HepG2 (cell line): Measurements from ENCODE around the gene MAST1. TPM values are rescaled to one million over a fixed set of nuclear protein-coding genes. Genes with fewer than 3 reads are reported as not detected.
A peak's percentile ranks its signal among the peaks of the same experiment; 100 is the strongest.

Source experiments
- ARNT ChIP-seq: fragments of 450-650 bp; IDR thresholded peaks from 2 replicates; pipeline ENCODE4 v1.6.1; 2017
- CSRNP1 ChIP-seq: sonication (generic); formaldehyde crosslinking; IDR thresholded peaks from 2 replicates; pipeline ENCODE4 v1.8.1; 2023; ENCODE audit warnings: mild to moderate bottlenecking, missing genetic modification reagents
- EED ChIP-seq: sonication (generic); formaldehyde crosslinking; IDR thresholded peaks from 2 replicates; pipeline ENCODE4 v1.5.0; 2020; ENCODE audit warnings: mild to moderate bottlenecking, missing genetic modification reagents
- FOSL1 ChIP-seq: sonication (generic); formaldehyde crosslinking; IDR thresholded peaks from 2 replicates; pipeline ENCODE4 v1.9.0; 2021; ENCODE audit warnings: missing genetic modification reagents, borderline replicate concordance
- FOXA3 ChIP-seq: IDR thresholded peaks from 2 replicates; pipeline ENCODE4 v1.6.1; 2016; ENCODE audit warnings: missing genetic modification reagents, missing compliant biosample characterization
- JUNB ChIP-seq: sonication (generic); formaldehyde crosslinking; IDR thresholded peaks from 2 replicates; pipeline ENCODE4 v1.8.0; 2022; ENCODE audit warnings: missing genetic modification reagents, mild to moderate bottlenecking, borderline replicate concordance
- KLF15 ChIP-seq: sonication (generic); formaldehyde crosslinking; IDR thresholded peaks from 2 replicates; pipeline ENCODE4 v1.8.1; 2023; ENCODE audit warnings: borderline replicate concordance, mild to moderate bottlenecking, inconsistent platforms, missing genetic modification reagents, mixed read lengths
- NCOR1 ChIP-seq: fragments of 200-600 bp; sonication (generic); IDR thresholded peaks from 2 replicates; pipeline ENCODE4 v1.7.0; 2017; ENCODE audit warnings: antibody characterized with exemption, low read length, borderline replicate concordance
- REPIN1 ChIP-seq: sonication (generic); formaldehyde crosslinking; IDR thresholded peaks from 2 replicates; pipeline ENCODE4 v1.8.0; 2022; ENCODE audit warnings: missing genetic modification reagents, low read depth, mild to moderate bottlenecking, borderline replicate concordance
- TBL1XR1 ChIP-seq: fragments of 150-350 bp; IDR thresholded peaks from 2 replicates; pipeline ENCODE4 v1.6.1; 2014; ENCODE audit warnings: borderline replicate concordance, low read length; ENCODE audit not compliant: partially characterized antibody
- TRIM22 ChIP-seq: fragments of 450-650 bp; IDR thresholded peaks from 2 replicates; pipeline ENCODE4 v1.6.1; 2017
- TRIM24 ChIP-seq: sonication (generic); formaldehyde crosslinking; IDR thresholded peaks from 2 replicates; pipeline ENCODE4 v1.8.0; 2022; ENCODE audit warnings: mild to moderate bottlenecking, missing genetic modification reagents
- U2AF2 ChIP-seq: fragments of 200-400 bp; formaldehyde crosslinking; IDR thresholded peaks from 2 replicates; pipeline ENCODE4 v1.6.1; 2017; ENCODE audit warnings: low read depth, mild to moderate bottlenecking, low read length
- ZBTB21 ChIP-seq: sonication (generic); formaldehyde crosslinking; IDR thresholded peaks from 2 replicates; pipeline ENCODE4 v1.4.0; 2020; ENCODE audit warnings: missing genetic modification reagents
- ZHX1 ChIP-seq: sonication (generic); formaldehyde crosslinking; IDR thresholded peaks from 2 replicates; pipeline ENCODE4 v1.8.1; 2022; ENCODE audit warnings: low read depth, mild to moderate bottlenecking, missing genetic modification reagents
- ZNF574 ChIP-seq: sonication (generic); formaldehyde crosslinking; IDR thresholded peaks from 2 replicates; pipeline ENCODE4 v1.4.0; 2020; ENCODE audit warnings: missing genetic modification reagents
- ZNF605 ChIP-seq: sonication (generic); formaldehyde crosslinking; IDR thresholded peaks from 2 replicates; pipeline ENCODE4 v1.8.0; 2022; ENCODE audit warnings: mild to moderate bottlenecking, missing genetic modification reagents
- ZNF781 ChIP-seq: sonication (generic); formaldehyde crosslinking; IDR thresholded peaks from 2 replicates; pipeline ENCODE4 v1.5.1; 2020; ENCODE audit warnings: borderline replicate concordance, mild to moderate bottlenecking, missing genetic modification reagents; ENCODE audit errors: not compliant biosample characterization
- ZNF883 ChIP-seq: sonication (generic); formaldehyde crosslinking; IDR thresholded peaks from 2 replicates; pipeline ENCODE4 v1.5.1; 2020; ENCODE audit warnings: mild to moderate bottlenecking, missing genetic modification reagents; ENCODE audit errors: not compliant biosample characterization
- ZSCAN21 ChIP-seq: sonication (generic); formaldehyde crosslinking; IDR thresholded peaks from 2 replicates; pipeline ENCODE4 v1.8.0; 2022; ENCODE audit warnings: mild to moderate bottlenecking, missing genetic modification reagents, moderate library complexity, borderline replicate concordance
- polyA plus RNA-seq, 8 experiments: library from polyadenylated mRNA; depleted of rRNA in 3 of 8; stranded (reverse) in 7 of 8; unstranded in 1 of 8; fragments of >200 nt; fragmentation: Illumina TruSeq in 4 of 8; extraction: Trizol in 4 of 8; gene quantifications; 2 replicates each; pipeline versions ENCODE4 v1.2.1 to v1.2.3, GENCODE V29; 2011 to 2016; ENCODE audit warnings: low read depth in 4 of 8, missing spikeins in 1 of 8, mixed read lengths in 1 of 8; ENCODE audit not compliant: insufficient read depth in 1 of 8
- total RNA-seq, 5 experiments: library from RNA; depleted of rRNA; stranded (reverse); fragments of >200 nt; fragmentation: Illumina TruSeq; extraction: Trizol; gene quantifications; 2 replicates each; pipeline ENCODE4 v1.2.3, GENCODE V29; 2016; ENCODE audit warnings: low read depth in 1 of 5

The MAST1 gene
- total and polyA plus RNA-seq, 2 of the 13 experiments (the other 11 are each of a cell fraction or from before 2014, with no cell fraction given), result 0.73 to 4.7 TPM

GRCh38 chr19:12806242-12807081, 31.9 kb upstream of the MAST1 start, which contains the start of gene RNASEH2A (continued):
- TF ChIP-seq TRIM22 (no peak), REPIN1 (CRISPR knock-in tag) (peak; percentile 59; the same call in 1 of the 2 replicates), ZNF883 (peak; percentile 83), ZSCAN21 (CRISPR knock-in tag) (no peak), ARNT (no peak), TRIM24 (CRISPR knock-in tag) (no peak), ZBTB21 (CRISPR knock-in tag) (no peak), KLF15 (CRISPR knock-in tag) (peak; percentile 70), U2AF2 (no peak), ZNF781 (peak; percentile 73), ZNF605 (CRISPR knock-in tag) (peak; percentile 98), ZHX1 (CRISPR knock-in tag) (0 out of 2 replicates have a peak, but pooled peaks have one; percentile 39), FOSL1 (CRISPR knock-in tag) (peak; percentile 20; the same call in 1 of the 2 replicates), TBL1XR1 (no peak), ZNF574 (peak; percentile 93), EED (0 out of 2 replicates have a peak, but pooled peaks have one; percentile 54), CSRNP1 (CRISPR knock-in tag) (peak; percentile 73; the same call in 1 of the 2 replicates), NCOR1 (no peak), JUNB (CRISPR knock-in tag) (0 out of 2 replicates have a peak, but pooled peaks have one; percentile 41), FOXA3 (peak; percentile 29; the same call in 1 of the 2 replicates)
